Smooth muscle cell (in vitro differentiated cells): Measurements from ENCODE around the gene TUB. TPM values are rescaled to one million over a fixed set of nuclear protein-coding genes. Genes with fewer than 3 reads are reported as not detected.

Experiments
- DNase-seq: peaks from one replicate; lab custom pipeline; 2025; ENCODE audit not compliant: unreplicated experiment; lab: John Stamatoyannopoulos, UW
- H2AFZ ChIP-seq: fragments of 200-600 bp; sonication (generic); 2 replicates; pipeline ENCODE4 v1.6.0; 2016; ENCODE audit warnings: antibody characterized with exemption, low read depth, mild to moderate bottlenecking
- H3F3A ChIP-seq: fragments of 200-600 bp; sonication (generic); 2 replicates; pipeline ENCODE4 v1.6.0; 2017; ENCODE audit warnings: antibody characterized with exemption, low read depth
- H3K27ac ChIP-seq: fragments of 200-600 bp; sonication (generic); 2 replicates; pipeline ENCODE4 v1.5.1; 2016; ENCODE audit warnings: low read depth, mild to moderate bottlenecking
- H3K27me3 ChIP-seq: fragments of 200-600 bp; sonication (generic); 2 replicates; pipeline ENCODE4 v1.6.1; 2016; ENCODE audit warnings: low read depth, mild to moderate bottlenecking
- H3K36me3 ChIP-seq: fragments of 200-600 bp; sonication (generic); 2 replicates; pipeline ENCODE4 v1.5.1; 2016; ENCODE audit warnings: low read depth
- H3K4me1 ChIP-seq: fragments of 200-600 bp; sonication (generic); 2 replicates; pipeline ENCODE4 v1.5.1; 2016; ENCODE audit warnings: low read depth
- H3K4me2 ChIP-seq: fragments of 200-600 bp; sonication (generic); 2 replicates; pipeline ENCODE4 v1.6.0; 2016; ENCODE audit warnings: mild to moderate bottlenecking
- H3K4me3 ChIP-seq: fragments of 200-600 bp; sonication (generic); 2 replicates; pipeline ENCODE4 v1.5.1; 2016; ENCODE audit warnings: mild to moderate bottlenecking
- H3K79me2 ChIP-seq: fragments of 200-600 bp; sonication (generic); 2 replicates; pipeline ENCODE4 v1.6.0; 2016; ENCODE audit warnings: low read depth, mild to moderate bottlenecking
- H3K9ac ChIP-seq: fragments of 200-600 bp; sonication (generic); 2 replicates; pipeline ENCODE4 v1.6.0; 2016; ENCODE audit warnings: low read depth
- H3K9me3 ChIP-seq: fragments of 200-600 bp; sonication (generic); replicated peaks from 2 replicates; pipeline ENCODE4 v1.5.1; 2016; ENCODE audit warnings: low read depth
- H4K20me1 ChIP-seq: fragments of 200-600 bp; sonication (generic); 2 replicates; pipeline ENCODE4 v1.6.0; 2016; ENCODE audit warnings: low read depth
- CTCF ChIP-seq: fragments of 200-600 bp; sonication (generic); IDR thresholded peaks from 2 replicates; pipeline ENCODE4 v1.5.1; 2017; ENCODE audit warnings: borderline replicate concordance, mild to moderate bottlenecking, antibody characterized with exemption; ENCODE audit not compliant: insufficient read depth, poor library complexity, severe bottlenecking
- WGBS: methylation state at CpG from one replicate; pipeline ENCODE4 v1.1.7; 2016; ENCODE audit warnings: low lambda C conversion rate; 5-methylcytosine and 5-hydroxymethylcytosine counted together
- polyA plus RNA-seq: library from polyadenylated mRNA; unstranded; fragments of >200 nt; fragmentation: Nextera tagmentation; extraction: Ambion mirVana; gene quantifications from 2 replicates; pipeline ENCODE4 v1.2.1, GENCODE V29; 2016
- total RNA-seq: library from RNA; depleted of rRNA; stranded (reverse); fragments of >200 nt; gene quantifications from 2 replicates; pipeline ENCODE4 v1.2.3, GENCODE V29; 2014

TUB gene
- total and polyA plus RNA-seq, 2 experiments from 2014 or later = 6.0 to 9.5 TPM

GRCh38 chr11:8058216-8058615, 22.8 kb upstream of the TUB start:
- 90% methylated on average over 9 of the region's 9 CpGs for WGBS
- H3K79me2 ChIP-seq = no peaks in the 10 kb centered on the region
- no peak overlapping the region for H3K4me2 ChIP-seq
- no peaks in the 10 kb centered on the region for H3K36me3 ChIP-seq
- no peak for DNase-seq
- H3K9ac ChIP-seq = no peak overlapping the region
- H2AFZ ChIP-seq = no peak overlapping the region
- no peaks in the 10 kb centered on the region for H4K20me1 ChIP-seq
- peaks cover 4% of the 10 kb centered on the region for H3K4me1 ChIP-seq
- H3K4me3 ChIP-seq = no peak overlapping the region
- no peak for TF ChIP-seq CTCF
- no peaks in the 10 kb centered on the region for H3K27me3 ChIP-seq
- no peaks in the 10 kb centered on the region for H3K9me3 ChIP-seq
- H3F3A ChIP-seq = peaks cover 6% of the 10 kb centered on the region
- no peak overlapping the region for H3K27ac ChIP-seq

- no peak overlapping the region for H3K9ac ChIP-seq
- WGBS = 91% methylated on average over 8 of the region's 8 CpGs
- no peaks in the 10 kb centered on the region for H3K79me2 ChIP-seq
- H3K4me3 ChIP-seq = no peak overlapping the region
- H3K9me3 ChIP-seq = no peaks in the 10 kb centered on the region
- peaks cover 6% of the 10 kb centered on the region for H3F3A ChIP-seq
- H3K27me3 ChIP-seq = no peaks in the 10 kb centered on the region
- no peak overlapping the region for H3K4me2 ChIP-seq
- H3K27ac ChIP-seq = no peak overlapping the region
- no peaks in the 10 kb centered on the region for H4K20me1 ChIP-seq
- H2AFZ ChIP-seq = no peak overlapping the region
- H3K36me3 ChIP-seq = no peaks in the 10 kb centered on the region
- H3K4me1 ChIP-seq = peaks cover 4% of the 10 kb centered on the region
- TF ChIP-seq CTCF = no peak
- DNase-seq = no peak
These were observed 22.0 kb upstream of the TUB start for GRCh38 chr11:8059030-8059429.

GRCh38 chr11:8059571-8060011, 21.4 kb upstream of the TUB start:
- 46% methylated on average over 10 of the region's 10 CpGs for WGBS
- Histone ChIP-seq H3F3A (peaks cover 6% of the 10 kb centered on the region), H3K9ac (no peak overlapping the region), H4K20me1 (no peaks in the 10 kb centered on the region), H3K36me3 (no peaks in the 10 kb centered on the region), H3K4me2 (no peak overlapping the region), H3K4me1 (peaks cover 4% of the 10 kb centered on the region), H3K79me2 (no peaks in the 10 kb centered on the region), H3K27me3 (no peaks in the 10 kb centered on the region), H3K4me3 (no peak overlapping the region), H3K27ac (no peak overlapping the region), H2AFZ (no peak overlapping the region), H3K9me3 (no peaks in the 10 kb centered on the region)
- no peak for TF ChIP-seq CTCF
- no peak for DNase-seq

GRCh38 chr11:8060146-8060719, 20.8 kb upstream of the TUB start:
- Histone ChIP-seq H3F3A (peaks cover 6% of the 10 kb centered on the region), H3K4me1 (peaks cover 4% of the 10 kb centered on the region), H3K9me3 (no peaks in the 10 kb centered on the region), H3K4me3 (no peak overlapping the region), H3K79me2 (no peaks in the 10 kb centered on the region), H3K27ac (peak overlapping the region; percentile 82), H4K20me1 (no peaks in the 10 kb centered on the region), H3K9ac (no peak overlapping the region), H3K27me3 (no peaks in the 10 kb centered on the region), H3K36me3 (no peaks in the 10 kb centered on the region), H2AFZ (no peak overlapping the region), H3K4me2 (no peak overlapping the region)
- no peak for DNase-seq
- WGBS = 91% methylated on average over 3 of the region's 3 CpGs
- TF ChIP-seq CTCF = no peak
